GM12878 (cell line): Measurements from ENCODE around the gene TK2.

Source experiments
- FOXM1 ChIP-seq: IDR thresholded peaks from 2 replicates; pipeline ENCODE4 v1.6.1; 2012; ENCODE audit warnings: low read depth, mild to moderate bottlenecking, inconsistent platforms, low read length, moderate library complexity
- JUNB ChIP-seq: IDR thresholded peaks from 2 replicates; pipeline ENCODE4 v1.6.1; 2016; ENCODE audit warnings: antibody characterized with exemption, mild to moderate bottlenecking
- POLR2AphosphoS5 ChIP-seq: IDR thresholded peaks from 2 replicates; pipeline ENCODE4 v1.6.1; 2011; ENCODE audit warnings: mild to moderate bottlenecking, low read length, inconsistent platforms
- TF ChIP-seq, protein P1 (sequence below): fragments of 450-650 bp; formaldehyde crosslinking; IDR thresholded peaks from 2 replicates; pipeline ENCODE4 v1.4.0; 2020; ENCODE audit warnings: mild to moderate bottlenecking, moderate library complexity
- TF ChIP-seq, protein P2 (sequence below): IDR thresholded peaks from 2 replicates; pipeline ENCODE4 v1.6.1; 2012; ENCODE audit warnings: mild to moderate bottlenecking, low read depth, low read length
- TF ChIP-seq, protein P3 (sequence below): fragments of 450-650 bp; IDR thresholded peaks from 2 replicates; pipeline ENCODE4 v1.6.1; 2016; ENCODE audit warnings: mild to moderate bottlenecking, moderate library complexity, borderline replicate concordance

DNA sequence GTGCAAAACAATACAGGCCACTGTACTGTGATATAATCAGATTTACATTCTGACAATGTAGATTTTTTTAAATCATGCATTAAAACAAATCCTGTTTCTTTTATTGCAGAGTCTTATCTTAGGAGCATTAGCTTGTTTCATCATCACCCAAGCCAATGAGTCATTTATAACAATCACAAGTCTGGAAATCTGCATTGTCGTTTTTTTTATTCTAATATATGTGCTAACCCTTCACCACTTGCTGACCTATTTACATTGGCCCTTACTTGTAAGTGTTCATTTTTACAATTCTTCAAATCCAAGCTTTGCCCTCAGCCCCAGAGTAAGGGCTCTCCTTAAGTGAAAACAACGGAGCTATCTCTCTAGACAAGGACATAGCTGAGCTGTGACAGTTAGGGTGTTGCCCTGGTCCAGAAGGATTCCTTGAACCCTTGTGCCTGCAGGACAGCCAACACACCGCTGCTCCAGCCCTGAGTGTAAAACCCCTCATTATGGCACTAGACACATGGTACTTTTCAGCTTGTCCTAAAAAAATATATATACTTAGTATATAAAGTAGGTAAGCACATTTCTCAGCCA, 20.0 kb upstream of the TK2 start:
- TF ChIP-seq FOXM1 (no peak), POLR2AphosphoS5 (no peak), JUNB (no peak)
- TF ChIP-seq, protein P1, sequence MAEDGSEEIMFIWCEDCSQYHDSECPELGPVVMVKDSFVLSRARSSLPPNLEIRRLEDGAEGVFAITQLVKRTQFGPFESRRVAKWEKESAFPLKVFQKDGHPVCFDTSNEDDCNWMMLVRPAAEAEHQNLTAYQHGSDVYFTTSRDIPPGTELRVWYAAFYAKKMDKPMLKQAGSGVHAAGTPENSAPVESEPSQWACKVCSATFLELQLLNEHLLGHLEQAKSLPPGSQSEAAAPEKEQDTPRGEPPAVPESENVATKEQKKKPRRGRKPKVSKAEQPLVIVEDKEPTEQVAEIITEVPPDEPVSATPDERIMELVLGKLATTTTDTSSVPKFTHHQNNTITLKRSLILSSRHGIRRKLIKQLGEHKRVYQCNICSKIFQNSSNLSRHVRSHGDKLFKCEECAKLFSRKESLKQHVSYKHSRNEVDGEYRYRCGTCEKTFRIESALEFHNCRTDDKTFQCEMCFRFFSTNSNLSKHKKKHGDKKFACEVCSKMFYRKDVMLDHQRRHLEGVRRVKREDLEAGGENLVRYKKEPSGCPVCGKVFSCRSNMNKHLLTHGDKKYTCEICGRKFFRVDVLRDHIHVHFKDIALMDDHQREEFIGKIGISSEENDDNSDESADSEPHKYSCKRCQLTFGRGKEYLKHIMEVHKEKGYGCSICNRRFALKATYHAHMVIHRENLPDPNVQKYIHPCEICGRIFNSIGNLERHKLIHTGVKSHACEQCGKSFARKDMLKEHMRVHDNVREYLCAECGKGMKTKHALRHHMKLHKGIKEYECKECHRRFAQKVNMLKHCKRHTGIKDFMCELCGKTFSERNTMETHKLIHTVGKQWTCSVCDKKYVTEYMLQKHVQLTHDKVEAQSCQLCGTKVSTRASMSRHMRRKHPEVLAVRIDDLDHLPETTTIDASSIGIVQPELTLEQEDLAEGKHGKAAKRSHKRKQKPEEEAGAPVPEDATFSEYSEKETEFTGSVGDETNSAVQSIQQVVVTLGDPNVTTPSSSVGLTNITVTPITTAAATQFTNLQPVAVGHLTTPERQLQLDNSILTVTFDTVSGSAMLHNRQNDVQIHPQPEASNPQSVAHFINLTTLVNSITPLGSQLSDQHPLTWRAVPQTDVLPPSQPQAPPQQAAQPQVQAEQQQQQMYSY (CRISPR knock-in tag), result no peak
- TF ChIP-seq, protein P2, sequence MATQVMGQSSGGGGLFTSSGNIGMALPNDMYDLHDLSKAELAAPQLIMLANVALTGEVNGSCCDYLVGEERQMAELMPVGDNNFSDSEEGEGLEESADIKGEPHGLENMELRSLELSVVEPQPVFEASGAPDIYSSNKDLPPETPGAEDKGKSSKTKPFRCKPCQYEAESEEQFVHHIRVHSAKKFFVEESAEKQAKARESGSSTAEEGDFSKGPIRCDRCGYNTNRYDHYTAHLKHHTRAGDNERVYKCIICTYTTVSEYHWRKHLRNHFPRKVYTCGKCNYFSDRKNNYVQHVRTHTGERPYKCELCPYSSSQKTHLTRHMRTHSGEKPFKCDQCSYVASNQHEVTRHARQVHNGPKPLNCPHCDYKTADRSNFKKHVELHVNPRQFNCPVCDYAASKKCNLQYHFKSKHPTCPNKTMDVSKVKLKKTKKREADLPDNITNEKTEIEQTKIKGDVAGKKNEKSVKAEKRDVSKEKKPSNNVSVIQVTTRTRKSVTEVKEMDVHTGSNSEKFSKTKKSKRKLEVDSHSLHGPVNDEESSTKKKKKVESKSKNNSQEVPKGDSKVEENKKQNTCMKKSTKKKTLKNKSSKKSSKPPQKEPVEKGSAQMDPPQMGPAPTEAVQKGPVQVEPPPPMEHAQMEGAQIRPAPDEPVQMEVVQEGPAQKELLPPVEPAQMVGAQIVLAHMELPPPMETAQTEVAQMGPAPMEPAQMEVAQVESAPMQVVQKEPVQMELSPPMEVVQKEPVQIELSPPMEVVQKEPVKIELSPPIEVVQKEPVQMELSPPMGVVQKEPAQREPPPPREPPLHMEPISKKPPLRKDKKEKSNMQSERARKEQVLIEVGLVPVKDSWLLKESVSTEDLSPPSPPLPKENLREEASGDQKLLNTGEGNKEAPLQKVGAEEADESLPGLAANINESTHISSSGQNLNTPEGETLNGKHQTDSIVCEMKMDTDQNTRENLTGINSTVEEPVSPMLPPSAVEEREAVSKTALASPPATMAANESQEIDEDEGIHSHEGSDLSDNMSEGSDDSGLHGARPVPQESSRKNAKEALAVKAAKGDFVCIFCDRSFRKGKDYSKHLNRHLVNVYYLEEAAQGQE, result no peak
- TF ChIP-seq, protein P3, sequence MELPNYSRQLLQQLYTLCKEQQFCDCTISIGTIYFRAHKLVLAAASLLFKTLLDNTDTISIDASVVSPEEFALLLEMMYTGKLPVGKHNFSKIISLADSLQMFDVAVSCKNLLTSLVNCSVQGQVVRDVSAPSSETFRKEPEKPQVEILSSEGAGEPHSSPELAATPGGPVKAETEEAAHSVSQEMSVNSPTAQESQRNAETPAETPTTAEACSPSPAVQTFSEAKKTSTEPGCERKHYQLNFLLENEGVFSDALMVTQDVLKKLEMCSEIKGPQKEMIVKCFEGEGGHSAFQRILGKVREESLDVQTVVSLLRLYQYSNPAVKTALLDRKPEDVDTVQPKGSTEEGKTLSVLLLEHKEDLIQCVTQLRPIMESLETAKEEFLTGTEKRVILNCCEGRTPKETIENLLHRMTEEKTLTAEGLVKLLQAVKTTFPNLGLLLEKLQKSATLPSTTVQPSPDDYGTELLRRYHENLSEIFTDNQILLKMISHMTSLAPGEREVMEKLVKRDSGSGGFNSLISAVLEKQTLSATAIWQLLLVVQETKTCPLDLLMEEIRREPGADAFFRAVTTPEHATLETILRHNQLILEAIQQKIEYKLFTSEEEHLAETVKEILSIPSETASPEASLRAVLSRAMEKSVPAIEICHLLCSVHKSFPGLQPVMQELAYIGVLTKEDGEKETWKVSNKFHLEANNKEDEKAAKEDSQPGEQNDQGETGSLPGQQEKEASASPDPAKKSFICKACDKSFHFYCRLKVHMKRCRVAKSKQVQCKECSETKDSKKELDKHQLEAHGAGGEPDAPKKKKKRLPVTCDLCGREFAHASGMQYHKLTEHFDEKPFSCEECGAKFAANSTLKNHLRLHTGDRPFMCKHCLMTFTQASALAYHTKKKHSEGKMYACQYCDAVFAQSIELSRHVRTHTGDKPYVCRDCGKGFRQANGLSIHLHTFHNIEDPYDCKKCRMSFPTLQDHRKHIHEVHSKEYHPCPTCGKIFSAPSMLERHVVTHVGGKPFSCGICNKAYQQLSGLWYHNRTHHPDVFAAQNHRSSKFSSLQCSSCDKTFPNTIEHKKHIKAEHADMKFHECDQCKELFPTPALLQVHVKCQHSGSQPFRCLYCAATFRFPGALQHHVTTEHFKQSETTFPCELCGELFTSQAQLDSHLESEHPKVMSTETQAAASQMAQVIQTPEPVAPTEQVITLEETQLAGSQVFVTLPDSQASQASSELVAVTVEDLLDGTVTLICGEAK, result no peak
